H1 (cell line): ENCODE results near the gene SSMEM1. TPM values are rescaled to one million over a fixed set of nuclear protein-coding genes. Genes with fewer than 3 reads are reported as not detected.

Experiments used
- CTCF ChIA-PET: fragments of 300-600 bp; sonication (Branson Sonifier 250); formaldehyde crosslinking; loops from one replicate; lab custom pipeline; 2021; ENCODE audit not compliant: partially characterized antibody; lab: Charles Lee
- POLR2A ChIA-PET: fragments of 300-600 bp; sonication (Branson Sonifier 250); formaldehyde crosslinking; loops from one replicate; lab custom pipeline; 2021; ENCODE audit warnings: inconsistent platforms; ENCODE audit not compliant: partially characterized antibody; lab: Charles Lee
- DNase-seq, 2 experiments: peaks; one replicate each; pipeline versions ENCODE4 v3.0.0 to v3.0.0-alpha.2; 2010 to 2022; ENCODE audit warnings: low spot score in 2 of 2, low read depth in 1 of 2, mixed read lengths in 1 of 2
- FAIRE-seq: peaks from 2 replicates; lab custom pipeline; 2011; peaks lifted over from hg19 to GRCh38; lab: Jason Lieb, UNC
- H2AFZ ChIP-seq: 2 replicates; pipeline ENCODE4 v1.8.1; 2012; ENCODE audit warnings: low read length, inconsistent platforms
- H2AK5ac ChIP-seq: 2 replicates; pipeline ENCODE4 v1.6.1; 2013; ENCODE audit warnings: low read depth, low read length
- H2BK120ac ChIP-seq: replicated peaks from 2 replicates; pipeline ENCODE3; 2013; ENCODE audit warnings: low read depth, low read length, inconsistent platforms
- H2BK12ac ChIP-seq: 2 replicates; pipeline ENCODE4 v1.6.1; 2013; ENCODE audit warnings: low read depth, low read length
- H2BK15ac ChIP-seq: 2 replicates; pipeline ENCODE4 v1.6.1; 2013; ENCODE audit warnings: low read length
- H2BK20ac ChIP-seq: 2 replicates; pipeline ENCODE4 v1.6.1; 2013; ENCODE audit warnings: low read length
- H2BK5ac ChIP-seq: 2 replicates; pipeline ENCODE4 v1.6.1; 2013; ENCODE audit warnings: low read depth, low read length
- H3K14ac ChIP-seq: 2 replicates; pipeline ENCODE4 v1.6.1; 2013; ENCODE audit warnings: inconsistent platforms; ENCODE audit not compliant: insufficient read length
- H3K18ac ChIP-seq: 2 replicates; pipeline ENCODE4 v1.6.1; 2013; ENCODE audit warnings: low read length; ENCODE audit errors: extremely low read depth
- H3K23ac ChIP-seq: 2 replicates; pipeline ENCODE4 v1.6.1; 2013; ENCODE audit warnings: inconsistent platforms; ENCODE audit not compliant: insufficient read length
- H3K23me2 ChIP-seq: 2 replicates; pipeline ENCODE4 v1.6.1; 2013; ENCODE audit warnings: low read depth, low read length
- H3K27ac ChIP-seq: 2 replicates; pipeline ENCODE4 v1.6.1; 2011; ENCODE audit warnings: low read depth, low read length, inconsistent platforms
- H3K27me3 ChIP-seq, 4 experiments: replicated peaks in 1 of 4; 1 replicate in 1 of 4; 2 replicates in 3 of 4; pipeline versions ENCODE4 v1.6.1 to v1.8.1; 2011 to 2013; ENCODE audit warnings: low read length in 3 of 4, mild to moderate bottlenecking in 3 of 4, inconsistent platforms in 2 of 4, mixed read lengths in 2 of 4, moderate library complexity in 1 of 4; ENCODE audit not compliant: control insufficient read depth in 3 of 4, insufficient read depth in 3 of 4; ENCODE audit errors: extremely low read depth in 1 of 4
- H3K36me3 ChIP-seq, 4 experiments: 2 replicates each; pipeline versions ENCODE4 v1.6.1 to v1.8.1; 2011 to 2013; ENCODE audit warnings: mild to moderate bottlenecking in 4 of 4, low read length in 3 of 4, moderate library complexity in 2 of 4, control low read depth in 1 of 4, inconsistent platforms in 1 of 4; ENCODE audit not compliant: insufficient read depth in 4 of 4, control insufficient read depth in 2 of 4
- H3K4ac ChIP-seq: replicated peaks from 2 replicates; pipeline ENCODE3; 2013; ENCODE audit warnings: low read length, low read depth, mixed read lengths, inconsistent platforms; ENCODE audit not compliant: insufficient read length
- H3K4me1 ChIP-seq, 4 experiments: replicated peaks in 1 of 4; 1 replicate in 1 of 4; 2 replicates in 3 of 4; pipeline versions ENCODE4 v1.6.1 to v1.8.1; 2011 to 2013; ENCODE audit warnings: low read length in 3 of 4, inconsistent platforms in 2 of 4, mixed read lengths in 1 of 4; ENCODE audit not compliant: insufficient read depth in 4 of 4, control insufficient read depth in 3 of 4
- H3K4me2 ChIP-seq, 2 experiments: 2 replicates each; pipeline versions ENCODE4 v1.6.1 to v1.8.1; 2011 to 2013; ENCODE audit warnings: low read depth in 2 of 2, low read length in 2 of 2, control low read depth in 1 of 2, inconsistent platforms in 1 of 2, mild to moderate bottlenecking in 1 of 2; ENCODE audit not compliant: insufficient read depth in 1 of 2
- H3K4me3 ChIP-seq, 4 experiments: fragments of 200-600, 300-600 bp in 1 of 4; sonication (generic), shearing (Covaris generic), sonication (Bioruptor Twin) in 1 of 4; 2 replicates each; pipeline versions ENCODE4 v1.5.1 to v1.8.1; 2011 to 2016; ENCODE audit warnings: low read length in 4 of 4, low read depth in 3 of 4, control low read depth in 2 of 4, inconsistent platforms in 2 of 4, mild to moderate bottlenecking in 2 of 4, mixed read lengths in 1 of 4, moderate library complexity in 1 of 4; ENCODE audit not compliant: insufficient read depth in 2 of 4; ENCODE audit errors: extremely low read depth in 1 of 4
- H3K56ac ChIP-seq: replicated peaks from 2 replicates; pipeline ENCODE3; 2013; ENCODE audit warnings: low read depth, mild to moderate bottlenecking, mixed read lengths, low read length, inconsistent platforms; ENCODE audit not compliant: insufficient read length
- H3K79me1 ChIP-seq: 2 replicates; pipeline ENCODE4 v1.6.1; 2013; ENCODE audit warnings: low read depth, low read length, control low read depth
- H3K79me2 ChIP-seq, 2 experiments: 2 replicates each; pipeline versions ENCODE4 v1.6.1 to v1.8.1; 2012 to 2013; ENCODE audit warnings: low read length in 2 of 2, mild to moderate bottlenecking in 2 of 2, inconsistent platforms in 1 of 2; ENCODE audit not compliant: insufficient read depth in 2 of 2, control insufficient read depth in 1 of 2
- H3K9ac ChIP-seq, 4 experiments: replicated peaks in 1 of 4; 1 replicate in 1 of 4; 2 replicates in 3 of 4; pipeline versions ENCODE4 v1.6.1 to v1.8.1; 2011 to 2013; ENCODE audit warnings: low read depth in 3 of 4, low read length in 3 of 4, control low read depth in 2 of 4, mild to moderate bottlenecking in 2 of 4, moderate library complexity in 2 of 4, inconsistent platforms in 1 of 4; ENCODE audit errors: extremely low read depth in 1 of 4
- H3K9me3 ChIP-seq, 2 experiments: 2 replicates each; pipeline versions ENCODE4 v1.6.1 to v1.8.1; 2012 to 2013; ENCODE audit warnings: mild to moderate bottlenecking in 2 of 2, moderate library complexity in 2 of 2, control low read depth in 1 of 2, inconsistent platforms in 1 of 2, low read depth in 1 of 2, low read length in 1 of 2, mixed read lengths in 1 of 2; ENCODE audit not compliant: insufficient read depth in 2 of 2
- H4K20me1 ChIP-seq, 2 experiments: replicated peaks in 1 of 2; 2 replicates each; pipeline versions ENCODE3 to v1.8.1; 2011 to 2013; ENCODE audit warnings: inconsistent platforms in 2 of 2, low read length in 2 of 2, mild to moderate bottlenecking in 1 of 2; ENCODE audit not compliant: insufficient read depth in 2 of 2, control insufficient read depth in 1 of 2
- H4K5ac ChIP-seq: 2 replicates; pipeline ENCODE4 v1.6.1; 2013; ENCODE audit warnings: low read length, low read depth, mixed read lengths, inconsistent platforms; ENCODE audit not compliant: insufficient read length
- H4K8ac ChIP-seq: 2 replicates; pipeline ENCODE4 v1.8.0; 2013; ENCODE audit warnings: mild to moderate bottlenecking, moderate library complexity, low read length, inconsistent platforms; ENCODE audit not compliant: insufficient read depth; ENCODE audit errors: extremely low read depth
- H4K91ac ChIP-seq: replicated peaks from 2 replicates; pipeline ENCODE3; 2013; ENCODE audit warnings: low read length, mixed read lengths, inconsistent platforms; ENCODE audit not compliant: insufficient read length
- NRF1 ChIP-seq: IDR thresholded peaks from 2 replicates; pipeline ENCODE4 v1.6.1; 2011; ENCODE audit warnings: mild to moderate bottlenecking, low read depth, low read length, improper control_type of control experiment
- RAD21 ChIP-seq, 2 experiments: IDR thresholded peaks in 1 of 2; conservative IDR thresholded peaks in 1 of 2; 2 replicates each; pipeline ENCODE4 v1.6.1; 2011; ENCODE audit warnings: low read depth in 2 of 2, low read length in 2 of 2, improper control_type of control experiment in 1 of 2, inconsistent platforms in 1 of 2, mild to moderate bottlenecking in 1 of 2, moderate library complexity in 1 of 2
- RFX5 ChIP-seq: IDR thresholded peaks from 2 replicates; pipeline ENCODE4 v1.6.1; 2011; ENCODE audit warnings: low read depth, low read length, improper control_type of control experiment, borderline replicate concordance
- WGBS, 2 experiments: shearing (Covaris generic) in 1 of 2; methylation state at CpG; one replicate each; pipeline versions ENCODE4 v1.1.6 to v1.1.7; 2013 to 2015; ENCODE audit warnings: low lambda C conversion rate in 2 of 2, mixed read lengths in 2 of 2, inconsistent platforms in 1 of 2, low coverage in 1 of 2, missing lambda C conversion rate in 1 of 2; ENCODE audit not compliant: insufficient replicate concordance in 2 of 2, insufficient coverage in 1 of 2, insufficient read length in 1 of 2; ENCODE audit errors: extremely low coverage in 1 of 2, missing lambda C conversion rate in 1 of 2; 5-methylcytosine and 5-hydroxymethylcytosine counted together
- polyA plus RNA-seq, 7 experiments: library from polyadenylated mRNA; depleted of rRNA in 3 of 7; stranded (reverse) in 5 of 7; unstranded in 2 of 7; fragments of >200 nt in 5 of 7; fragments of 200-250 nt in 2 of 7; gene quantifications; 1 replicate in 5 of 7; 2 replicates in 1 of 7; 4 replicates in 1 of 7; pipeline versions ENCODE4 v1.2.1 to v1.2.3, GENCODE V29; 2011 to 2013; ENCODE audit warnings: missing spikeins in 2 of 7, mixed read lengths in 2 of 7
- total RNA-seq: library from RNA; stranded (reverse); fragmentation: NEBNext Ultra II Directional; extraction: Animal tissue kit (Norgen Biotek cat#: 25700); gene quantifications from 2 replicates; pipeline ENCODE4 v1.2.1, GENCODE V29; 2021
- TF ChIP-seq, protein P1 (sequence below): IDR thresholded peaks from 2 replicates; pipeline ENCODE4 v1.6.1; 2012; ENCODE audit warnings: inconsistent platforms

Gene SSMEM1
- total and polyA plus RNA-seq, 2 of the 8 experiments (the other 6 are each of a cell fraction or from before 2014, with no cell fraction given): not detected

DNA sequence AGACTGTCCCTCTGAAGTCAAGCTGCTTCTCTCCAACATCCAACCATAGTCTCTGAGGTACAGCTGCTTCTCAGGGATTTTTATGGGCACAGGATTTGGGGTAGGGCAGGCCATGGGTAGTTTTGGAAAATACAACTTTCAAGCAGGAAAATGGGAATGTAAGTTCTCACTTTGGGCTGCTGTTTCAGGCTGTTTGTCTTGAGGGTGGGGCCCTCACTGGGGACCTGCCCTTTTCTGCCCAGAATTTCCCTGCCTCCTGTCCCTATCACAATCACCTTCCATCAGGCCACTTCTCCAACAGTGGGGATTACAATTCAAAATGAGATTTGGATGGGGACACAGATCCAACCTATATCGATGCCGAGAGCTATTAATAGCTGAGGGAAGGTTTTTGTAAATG, 24.5 kb downstream of the SSMEM1 start:
- no peaks in the 10 kb centered on the region for H3K79me2 ChIP-seq
- no peak overlapping the region for H3K27ac ChIP-seq
- H3K23me2 ChIP-seq: no peaks in the 10 kb centered on the region
- H2AFZ ChIP-seq: no peak overlapping the region; the same call in 1 of the 2 replicates
- H4K8ac ChIP-seq: no peak overlapping the region
- no peak for TF ChIP-seq NRF1
- TF ChIP-seq RFX5: no peak
- no peak for TF ChIP-seq RAD21 (IDR thresholded peaks at IDR 0.05 in 1 of 2, conservative IDR thresholded peaks at IDR 0.05 in 1 of 2; ENCODE audit: low read depth in 2 of 2, low read length in 2 of 2)
- TF ChIP-seq, protein P1, sequence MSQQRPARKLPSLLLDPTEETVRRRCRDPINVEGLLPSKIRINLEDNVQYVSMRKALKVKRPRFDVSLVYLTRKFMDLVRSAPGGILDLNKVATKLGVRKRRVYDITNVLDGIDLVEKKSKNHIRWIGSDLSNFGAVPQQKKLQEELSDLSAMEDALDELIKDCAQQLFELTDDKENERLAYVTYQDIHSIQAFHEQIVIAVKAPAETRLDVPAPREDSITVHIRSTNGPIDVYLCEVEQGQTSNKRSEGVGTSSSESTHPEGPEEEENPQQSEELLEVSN: no peak
- TF ChIP-seq, all 59 proteins: peak for 0
- Histone ChIP-seq H2AK5ac (no peak overlapping the region), H2BK5ac (no peak overlapping the region), H3K27me3 (no peaks in the 10 kb centered on the region), H2BK20ac (no peak overlapping the region), H4K91ac (no peak overlapping the region), H3K36me3 (no peaks in the 10 kb centered on the region), H3K56ac (no peak overlapping the region), H3K9ac (no peak overlapping the region), H2BK15ac (no peak overlapping the region), H3K79me1 (no peaks in the 10 kb centered on the region), H4K5ac (no peak overlapping the region), H2BK120ac (no peak overlapping the region), H2BK12ac (no peak overlapping the region), H3K18ac (no peak overlapping the region), H3K4me1 (peaks cover 0 to 4% (median under 1%) of the 10 kb centered on the region in 4 experiments; a peak in 1 of 7 replicates), H4K20me1 (no peaks in the 10 kb centered on the region), H3K4ac (no peak overlapping the region), H3K4me2 (no peak overlapping the region), H3K4me3 (no peak overlapping the region), H3K9me3 (no peaks in the 10 kb centered on the region; a peak in 1 of 4 replicates), H3K14ac (no peak overlapping the region), H3K23ac (no peak overlapping the region)
- 92% methylated on average over 2 of the region's 2 CpGs; no CpG with 5 or more reads in 1 of the 2 experiments for WGBS, 2 experiments
- ChIA-PET CTCF (interaction anchor here (0.5 to 1.8 kb wide), 2 partner anchors 11 to 119 kb away, joined by 3 to 4 read pairs; no protein-coding TSS in a partner anchor), POLR2A (no interaction called here)
- FAIRE-seq (no peak), DNase-seq (no peak)
